K562 (cell line): ENCODE data around the gene CCDC69. TPM values are rescaled to one million over a fixed set of nuclear protein-coding genes. Genes with fewer than 3 reads are reported as not detected.
A peak's percentile ranks its signal among the peaks of the same experiment; 100 is the strongest.

ENCODE experiments used
- ATAC-seq: fragments of 200-7000 bp; cut with Tn5 transposase; 3 replicates; pipeline ENCODE4 v1.9.1; 2020; ENCODE audit warnings: moderate library complexity
- BruUV-seq: library from RNA; stranded (reverse); fragments of 400-500 nt; replicated peaks from 2 replicates; lab custom pipeline; 2021; lab: Mats Ljungman, UMichigan
- CTCF ChIA-PET: fragments of 300-600 bp; formaldehyde crosslinking; extraction: SDS; loops from one replicate; lab custom pipeline; 2021; ENCODE audit warnings: low intra/inter-chr PET ratio; lab: Yijun Ruan, JAX
- POLR2A ChIA-PET: fragments of 300-600, 350-650 bp; sonication (Branson Sonifier 250); formaldehyde crosslinking; extraction: SDS; loops from one replicate; lab custom pipeline; 2021; ENCODE audit warnings: antibody characterized with exemption, inconsistent platforms; lab: Yijun Ruan, JAX
- DNase-seq, 4 experiments: peaks; one replicate each; pipeline versions ENCODE4 v3.0.0 to v3.0.0-alpha.2; 2011 to 2018; ENCODE audit warnings: low spot score in 3 of 4, mixed read lengths in 3 of 4; ENCODE audit errors: extremely low read depth in 1 of 4
- FAIRE-seq: peaks from 2 replicates; lab custom pipeline; 2011; peaks lifted over from hg19 to GRCh38; lab: Jason Lieb, UNC
- H2AFZ ChIP-seq: 2 replicates; pipeline ENCODE4 v1.6.0; 2011; ENCODE audit warnings: low read depth, low read length, control low read depth, inconsistent platforms
- H3K27ac ChIP-seq: fragments of 200-600 bp; 3 replicates; pipeline ENCODE4 v1.8.0; 2011; ENCODE audit warnings: low read depth, mild to moderate bottlenecking, control low read depth, inconsistent platforms, low read length, moderate library complexity, mixed read lengths; ENCODE audit errors: extremely low read depth
- H3K27me3 ChIP-seq, 2 experiments: fragments of 300-600 bp in 1 of 2; 2 replicates in 1 of 2; 3 replicates in 1 of 2; pipeline versions ENCODE4 v1.6.0 to v1.8.0; 2011; ENCODE audit warnings: inconsistent platforms in 2 of 2, low read length in 2 of 2, mild to moderate bottlenecking in 1 of 2, mixed read lengths in 1 of 2, moderate library complexity in 1 of 2; ENCODE audit not compliant: control insufficient read depth in 2 of 2, insufficient read depth in 2 of 2
- H3K36me3 ChIP-seq: fragments of 300-600 bp; 3 replicates; pipeline ENCODE4 v1.8.0; 2011; ENCODE audit warnings: mild to moderate bottlenecking, low read length, inconsistent platforms; ENCODE audit not compliant: control insufficient read depth, insufficient read depth
- H3K4me1 ChIP-seq, 2 experiments: fragments of 200-600 bp in 1 of 2; replicated peaks in 1 of 2; 2 replicates in 1 of 2; 3 replicates in 1 of 2; pipeline versions ENCODE4 v1.5.1 to v1.8.0; 2011; ENCODE audit warnings: inconsistent platforms in 2 of 2, low read length in 2 of 2, mild to moderate bottlenecking in 1 of 2, mixed read lengths in 1 of 2, moderate library complexity in 1 of 2; ENCODE audit not compliant: control insufficient read depth in 2 of 2, insufficient read depth in 2 of 2
- H3K4me2 ChIP-seq: 2 replicates; pipeline ENCODE4 v1.6.1; 2011; ENCODE audit warnings: low read length, control low read depth, inconsistent platforms, mixed read lengths; ENCODE audit not compliant: insufficient read depth
- H3K4me3 ChIP-seq: fragments of 200-600 bp; sonication (generic), shearing (Covaris generic); 2 replicates; pipeline ENCODE4 v1.5.1; 2016; ENCODE audit warnings: control low read depth, inconsistent platforms
- H3K79me2 ChIP-seq: fragments of 200-600 bp; 3 replicates; pipeline ENCODE4 v1.8.0; 2011; ENCODE audit warnings: low read length, inconsistent platforms; ENCODE audit not compliant: control insufficient read depth, insufficient read depth
- H3K9ac ChIP-seq, 2 experiments: 2 replicates each; pipeline versions ENCODE4 v1.6.0 to v1.6.1; 2011; ENCODE audit warnings: low read depth in 2 of 2, low read length in 2 of 2, control low read depth in 1 of 2, inconsistent platforms in 1 of 2, mild to moderate bottlenecking in 1 of 2, mixed read lengths in 1 of 2; ENCODE audit not compliant: insufficient read depth in 1 of 2
- H3K9me1 ChIP-seq: one replicate; pipeline ENCODE4 v1.6.0; 2011; ENCODE audit warnings: inconsistent platforms, mild to moderate bottlenecking, low read length, moderate library complexity; ENCODE audit not compliant: control insufficient read depth, insufficient read depth
- H3K9me3 ChIP-seq: replicated peaks from 2 replicates; pipeline ENCODE4 v1.5.1; 2011; ENCODE audit warnings: low read depth, low read length, inconsistent platforms; ENCODE audit not compliant: control insufficient read depth, insufficient read depth
- H4K20me1 ChIP-seq: replicated peaks from 2 replicates; pipeline ENCODE4 v1.6.1; 2011; ENCODE audit warnings: low read length, inconsistent platforms, mixed read lengths; ENCODE audit not compliant: control insufficient read depth, insufficient read depth
- ATF3 ChIP-seq, 2 experiments: fragments of 450-650 bp in 1 of 2; sonication (generic) in 1 of 2; formaldehyde crosslinking in 1 of 2; IDR thresholded peaks in 1 of 2; conservative IDR thresholded peaks in 1 of 2; 2 replicates each; pipeline versions ENCODE4 v1.6.1 to v1.8.1; 2016 to 2023; ENCODE audit warnings: mild to moderate bottlenecking in 2 of 2, moderate library complexity in 2 of 2, inconsistent platforms in 1 of 2, missing genetic modification reagents in 1 of 2
- IRF2 ChIP-seq: sonication (generic); formaldehyde crosslinking; IDR thresholded peaks from 2 replicates; pipeline ENCODE4 v1.8.1; 2022; ENCODE audit warnings: mild to moderate bottlenecking, missing genetic modification reagents
- NFIX ChIP-seq: fragments of 250-450 bp; sonication (Bioruptor Pico); IDR thresholded peaks from 2 replicates; pipeline ENCODE4 v1.4.0; 2020; ENCODE audit warnings: low read depth, mild to moderate bottlenecking, moderate library complexity
- PRMT5 ChIP-seq: sonication (generic); formaldehyde crosslinking; IDR thresholded peaks from 2 replicates; pipeline ENCODE4 v1.5.0; 2020; ENCODE audit warnings: missing genetic modification reagents
- RBM25 ChIP-seq: fragments of 200-400 bp; formaldehyde crosslinking; IDR thresholded peaks from 2 replicates; pipeline ENCODE4 v1.6.1; 2018; ENCODE audit warnings: low read length, low read depth, moderate library complexity; ENCODE audit not compliant: severe bottlenecking
- RHOXF2B ChIP-seq: fragments of 250-450 bp; sonication (Bioruptor Pico); conservative IDR thresholded peaks from 2 replicates; pipeline ENCODE4 v1.5.1; 2021
- SP1 ChIP-seq: sonication (generic); formaldehyde crosslinking; IDR thresholded peaks from 2 replicates; pipeline ENCODE4 v1.8.1; 2022; ENCODE audit warnings: mild to moderate bottlenecking, missing genetic modification reagents
- ZNF384 ChIP-seq: IDR thresholded peaks from 2 replicates; pipeline ENCODE4 v1.6.1; 2012; ENCODE audit warnings: low read depth, low read length, improper control_type of control experiment
- ZNF696 ChIP-seq: fragments of 250-450 bp; sonication (Bioruptor Pico); conservative IDR thresholded peaks from 2 replicates; pipeline ENCODE4 v1.4.0; 2020; ENCODE audit warnings: mild to moderate bottlenecking, moderate library complexity
- ZNF740 ChIP-seq, 3 experiments: fragments of 200-800 bp in 1 of 3; sonication (Bioruptor generic) in 1 of 3; sonication (generic) in 1 of 3; formaldehyde crosslinking in 1 of 3; IDR thresholded peaks; 2 replicates each; pipeline versions ENCODE4 v1.6.1 to v1.8.0; 2016 to 2022; ENCODE audit warnings: mild to moderate bottlenecking in 2 of 3, missing compliant biosample characterization in 2 of 3, missing genetic modification characterization in 2 of 3, missing genetic modification reagents in 1 of 3
- WGBS: fragments of 100-300 bp; shearing (Covaris generic); methylation state at CpG from one replicate; pipeline ENCODE4 v1.1.6; 2016; ENCODE audit warnings: low coverage, mixed read lengths; ENCODE audit not compliant: insufficient coverage; ENCODE audit errors: missing lambda C conversion rate; 5-methylcytosine and 5-hydroxymethylcytosine counted together
- in situ Hi-C: fragments of 300-500 bp; cut with MboI; formaldehyde crosslinking; loops from 4 replicates; pipeline ENCODE4 v1.15.0; 2018; ENCODE audit warnings: inconsistent platforms, mixed read lengths
- intact Hi-C: fragments of 100-400 bp; cut with micrococcal nuclease; formaldehyde crosslinking; loops from 2 replicates; pipeline ENCODE4 v1.14.2; 2022
- polyA plus RNA-seq, 8 experiments: library from polyadenylated mRNA; depleted of rRNA in 4 of 8; stranded (reverse) in 5 of 8; unstranded in 3 of 8; fragments of >200 nt; fragmentation: Nextera tagmentation in 2 of 8; fragmentation: Illumina TruSeq in 1 of 8; extraction: Ambion mirVana in 2 of 8; extraction: Trizol in 1 of 8; gene quantifications; 2 replicates each; pipeline versions ENCODE4 v1.2.1 to v1.2.3, GENCODE V29; 2011 to 2014; ENCODE audit warnings: inconsistent platforms in 1 of 8, missing spikeins in 1 of 8
- total RNA-seq, 7 experiments: library from RNA; depleted of rRNA in 6 of 7; stranded (reverse); fragments of >200 nt in 6 of 7; fragmentation: Illumina TruSeq in 2 of 7; extraction: Trizol in 2 of 7; gene quantifications; 2 replicates each; pipeline versions ENCODE4 v1.2.1 to v1.2.3, GENCODE V29; 2011 to 2021; ENCODE audit warnings: low replicate concordance in 1 of 7
- TF ChIP-seq, protein P1 (sequence below): fragments of 450-650 bp; formaldehyde crosslinking; IDR thresholded peaks from 2 replicates; pipeline ENCODE4 v1.4.0; 2020; ENCODE audit warnings: mild to moderate bottlenecking, moderate library complexity
- TF ChIP-seq, protein P2 (sequence below): fragments of 250-450 bp; sonication (Bioruptor Pico); IDR thresholded peaks from 2 replicates; pipeline ENCODE4 v1.8.0; 2021; ENCODE audit warnings: moderate library complexity, mild to moderate bottlenecking, inconsistent platforms

CCDC69 gene
- total and polyA plus RNA-seq, 9 of the 15 experiments (the other 6 are each of a cell fraction or from before 2014, with no cell fraction given): 0.65 to 12.2 (median 7.6) TPM

GRCh38 chr5:151249281-151249680, 25.4 kb upstream of the CCDC69 start:
- Histone ChIP-seq H4K20me1 (no peaks in the 10 kb centered on the region), H3K36me3 (no peaks in the 10 kb centered on the region), H2AFZ (no peak overlapping the region), H3K79me2 (peaks cover 3% of the 10 kb centered on the region; the same call in 2 of the 3 replicates), H3K4me1 (peaks cover 9 to 14% of the 10 kb centered on the region in 2 experiments), H3K4me2 (no peak overlapping the region), H3K27ac (no peak overlapping the region), H3K4me3 (no peak overlapping the region), H3K27me3 (no peaks in the 10 kb centered on the region), H3K9ac (no peak overlapping the region), H3K9me1 (no peaks in the 10 kb centered on the region), H3K9me3 (no peaks in the 10 kb centered on the region)
- FAIRE-seq (no peak), ATAC-seq (no peak), DNase-seq (no peak)
- in situ Hi-C loops: no loop called here
- CTCF ChIA-PET: no interaction called here
- POLR2A ChIA-PET: no interaction called here
- intact Hi-C loops: no loop called here
- TF ChIP-seq NFIX (CRISPR knock-in tag) (no peak), ATF3 (IDR thresholded peaks at IDR 0.05) (peak; percentile 48), ATF3 (CRISPR knock-in tag; conservative IDR thresholded peaks at IDR 0.05) (no peak)
- 70% methylated on average over 5 of the region's 5 CpGs for WGBS
- BruUV-seq: no TSS peak

DNA sequence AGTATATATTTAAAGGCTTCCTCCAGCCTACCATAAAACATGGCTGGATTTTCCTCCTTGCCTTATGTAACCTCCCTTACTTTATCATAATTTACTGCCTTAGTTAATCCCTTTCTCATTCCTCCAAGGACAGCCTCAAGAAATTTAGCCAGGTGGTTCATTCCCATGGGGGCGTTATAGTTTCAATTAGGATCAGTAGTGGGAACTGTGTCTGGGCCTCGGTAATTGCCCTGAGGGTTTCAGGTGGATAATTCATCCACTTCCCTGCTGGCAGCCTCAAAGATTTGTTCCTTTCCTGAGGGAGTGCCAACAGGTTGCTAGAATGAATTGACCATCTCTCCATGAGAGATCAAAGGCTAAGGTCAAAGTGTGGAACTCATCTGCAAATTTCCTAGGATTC, 24.8 kb upstream of the CCDC69 start:
- H3K9me1 ChIP-seq: no peaks in the 10 kb centered on the region
- H2AFZ ChIP-seq: no peak overlapping the region
- ChIA-PET POLR2A (no interaction called here), CTCF (no interaction called here)
- no peaks in the 10 kb centered on the region for H3K36me3 ChIP-seq
- no peaks in the 10 kb centered on the region for H4K20me1 ChIP-seq
- no peaks in the 10 kb centered on the region; the same call in 2 of the 3 replicates for H3K79me2 ChIP-seq
- no peak overlapping the region for H3K4me3 ChIP-seq
- in situ Hi-C loops (no loop called here), intact Hi-C loops (no loop called here)
- no peaks in the 10 kb centered on the region for H3K9me3 ChIP-seq
- DNase-seq: no peak
- no peak for ATAC-seq
- H3K27me3 ChIP-seq: no peaks in the 10 kb centered on the region
- no peak overlapping the region for H3K9ac ChIP-seq
- no TSS peak for BruUV-seq
- no peak overlapping the region for H3K4me2 ChIP-seq
- H3K4me1 ChIP-seq: peaks cover 9 to 11% of the 10 kb centered on the region in 2 experiments
- no peak for FAIRE-seq
- WGBS: 4% methylated on average over 2 of the region's 2 CpGs
- H3K27ac ChIP-seq: no peak overlapping the region
- TF ChIP-seq ZNF696: no peak
- no peak for TF ChIP-seq PRMT5 (CRISPR knock-in tag)
- no peak for TF ChIP-seq ZNF384
- TF ChIP-seq, protein P1, sequence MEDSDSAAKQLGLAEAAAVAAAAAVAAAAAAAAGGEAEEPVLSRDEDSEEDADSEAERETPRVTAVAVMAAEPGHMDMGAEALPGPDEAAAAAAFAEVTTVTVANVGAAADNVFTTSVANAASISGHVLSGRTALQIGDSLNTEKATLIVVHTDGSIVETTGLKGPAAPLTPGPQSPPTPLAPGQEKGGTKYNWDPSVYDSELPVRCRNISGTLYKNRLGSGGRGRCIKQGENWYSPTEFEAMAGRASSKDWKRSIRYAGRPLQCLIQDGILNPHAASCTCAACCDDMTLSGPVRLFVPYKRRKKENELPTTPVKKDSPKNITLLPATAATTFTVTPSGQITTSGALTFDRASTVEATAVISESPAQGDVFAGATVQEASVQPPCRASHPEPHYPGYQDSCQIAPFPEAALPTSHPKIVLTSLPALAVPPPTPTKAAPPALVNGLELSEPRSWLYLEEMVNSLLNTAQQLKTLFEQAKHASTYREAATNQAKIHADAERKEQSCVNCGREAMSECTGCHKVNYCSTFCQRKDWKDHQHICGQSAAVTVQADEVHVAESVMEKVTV (CRISPR knock-in tag): no peak
- TF ChIP-seq, protein P2, sequence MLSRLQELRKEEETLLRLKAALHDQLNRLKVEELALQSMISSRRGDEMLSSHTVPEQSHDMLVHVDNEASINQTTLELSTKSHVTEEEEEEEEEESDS (CRISPR knock-in tag): no peak
- no peak for TF ChIP-seq IRF2 (CRISPR knock-in tag)
- no peak for TF ChIP-seq ZNF740 (CRISPR knock-in tag; IDR thresholded peaks at IDR 0.05)
- TF ChIP-seq ZNF740 (tag; IDR thresholded peaks at IDR 0.05): no peak
- TF ChIP-seq RHOXF2B (CRISPR knock-in tag): no peak
- TF ChIP-seq RBM25: no peak
- no peak for TF ChIP-seq SP1 (CRISPR knock-in tag)
